SU-DHL-6 (cell line): ENCODE results near the gene MGME1.
"Not testable (repeated sequence)": the region's sequence is repeated elsewhere in the genome, so short reads cannot be mapped to it uniquely, and the experiment has no call there.

Source experiments
- H2AFZ ChIP-seq: fragments of 200-600 bp; sonication (generic); 2 replicates; pipeline ENCODE4 v1.6.1; 2014; ENCODE audit warnings: low read depth, mild to moderate bottlenecking, moderate library complexity, mixed read lengths, antibody characterized with exemption, low read length; ENCODE audit not compliant: severe bottlenecking
- H3F3A ChIP-seq: fragments of 200-600 bp; shearing (Covaris generic); 2 replicates; pipeline ENCODE4 v1.6.0; 2016; ENCODE audit warnings: antibody characterized with exemption, mild to moderate bottlenecking; ENCODE audit not compliant: insufficient read depth
- H3K27ac ChIP-seq: fragments of 200-600 bp; sonication (generic); 2 replicates; pipeline ENCODE4 v1.5.1; 2016; ENCODE audit warnings: low read depth, mild to moderate bottlenecking, low read length, moderate library complexity, mixed read lengths
- H3K27me3 ChIP-seq: fragments of 200-600 bp; sonication (generic), shearing (Covaris generic); 2 replicates; pipeline ENCODE4 v1.6.0; 2014; ENCODE audit warnings: mild to moderate bottlenecking, low read length
- H3K36me3 ChIP-seq: fragments of 200-600 bp; sonication (generic); 2 replicates; pipeline ENCODE4 v1.6.1; 2014; ENCODE audit warnings: mild to moderate bottlenecking, low read length, mixed read lengths
- H3K4me2 ChIP-seq: fragments of 300-600, 200-600 bp; shearing (Covaris generic), sonication (generic); 2 replicates; pipeline ENCODE4 v1.6.0; 2014; ENCODE audit warnings: low read length, low read depth, mild to moderate bottlenecking; ENCODE audit not compliant: poor library complexity, severe bottlenecking
- H3K4me3 ChIP-seq: fragments of 200-600 bp; sonication (generic); 2 replicates; pipeline ENCODE4 v1.5.1; 2014; ENCODE audit warnings: antibody characterized with exemption, low read length, mild to moderate bottlenecking, mixed read lengths; ENCODE audit not compliant: insufficient read depth, poor library complexity, severe bottlenecking
- H3K79me2 ChIP-seq: fragments of 200-600 bp; sonication (generic); 2 replicates; pipeline ENCODE4 v1.6.1; 2014; ENCODE audit warnings: mild to moderate bottlenecking, low read length, moderate library complexity; ENCODE audit not compliant: insufficient read depth
- H3K9ac ChIP-seq: fragments of 200-600 bp; sonication (generic); 2 replicates; pipeline ENCODE4 v1.7.0; 2014; ENCODE audit warnings: mild to moderate bottlenecking, low read length
- H3K9me2 ChIP-seq: fragments of 200-600 bp; sonication (generic); replicated peaks from 2 replicates; pipeline ENCODE4 v1.6.1; 2014; ENCODE audit warnings: low read length; ENCODE audit not compliant: insufficient read depth
- H3K9me3 ChIP-seq: fragments of 200-600 bp; sonication (generic); 2 replicates; pipeline ENCODE4 v1.6.1; 2014; ENCODE audit warnings: low read length, mixed read lengths; ENCODE audit not compliant: insufficient read depth
- H4K20me1 ChIP-seq: fragments of 200-600 bp; sonication (generic); 2 replicates; pipeline ENCODE4 v1.6.1; 2014; ENCODE audit warnings: low read depth, mild to moderate bottlenecking, antibody characterized with exemption, low read length, moderate library complexity, mixed read lengths
- EZH2phosphoT487 ChIP-seq: fragments of 200-600 bp; sonication (generic), shearing (Covaris generic); conservative IDR thresholded peaks from 2 replicates; pipeline ENCODE4 v1.6.1; 2018; ENCODE audit warnings: mild to moderate bottlenecking, antibody characterized with exemption, low read length, moderate library complexity, mixed read lengths
- TF ChIP-seq, protein P1 (sequence below): fragments of 200-600 bp; sonication (generic); IDR thresholded peaks from one replicate; pipeline ENCODE4 v1.5.1; 2017; ENCODE audit warnings: antibody characterized with exemption, mild to moderate bottlenecking, low read length, moderate library complexity; ENCODE audit not compliant: insufficient read depth, poor library complexity, severe bottlenecking

MGME1 gene

DNA sequence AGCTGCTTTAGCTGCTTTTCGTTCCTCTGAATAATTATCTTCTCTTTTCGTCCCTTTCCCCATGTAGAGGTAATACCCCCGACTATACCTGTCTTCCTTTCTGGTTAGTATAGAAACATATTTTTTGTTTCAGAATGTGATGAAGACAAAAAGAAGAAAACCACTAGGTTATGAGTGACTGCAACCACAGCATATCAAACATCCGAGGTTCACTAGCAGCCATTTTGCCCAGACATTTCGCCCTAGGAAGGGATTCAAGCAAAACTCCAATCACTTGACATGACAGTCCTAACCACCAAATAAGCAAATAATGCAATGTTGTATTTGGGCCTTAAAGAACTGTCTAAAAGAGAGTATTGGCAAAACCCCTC, 9.6 kb upstream of the MGME1 start:
- peak overlapping the region; percentile 42 for H3K4me2 ChIP-seq
- peaks cover 40% of the 10 kb centered on the region for H3K36me3 ChIP-seq
- H3K9ac ChIP-seq: peak overlapping the region; percentile 3; the same call in 1 of the 2 replicates
- no peaks in the 10 kb centered on the region for H3K9me3 ChIP-seq
- TF ChIP-seq EZH2phosphoT487: no peak
- TF ChIP-seq, protein P1, sequence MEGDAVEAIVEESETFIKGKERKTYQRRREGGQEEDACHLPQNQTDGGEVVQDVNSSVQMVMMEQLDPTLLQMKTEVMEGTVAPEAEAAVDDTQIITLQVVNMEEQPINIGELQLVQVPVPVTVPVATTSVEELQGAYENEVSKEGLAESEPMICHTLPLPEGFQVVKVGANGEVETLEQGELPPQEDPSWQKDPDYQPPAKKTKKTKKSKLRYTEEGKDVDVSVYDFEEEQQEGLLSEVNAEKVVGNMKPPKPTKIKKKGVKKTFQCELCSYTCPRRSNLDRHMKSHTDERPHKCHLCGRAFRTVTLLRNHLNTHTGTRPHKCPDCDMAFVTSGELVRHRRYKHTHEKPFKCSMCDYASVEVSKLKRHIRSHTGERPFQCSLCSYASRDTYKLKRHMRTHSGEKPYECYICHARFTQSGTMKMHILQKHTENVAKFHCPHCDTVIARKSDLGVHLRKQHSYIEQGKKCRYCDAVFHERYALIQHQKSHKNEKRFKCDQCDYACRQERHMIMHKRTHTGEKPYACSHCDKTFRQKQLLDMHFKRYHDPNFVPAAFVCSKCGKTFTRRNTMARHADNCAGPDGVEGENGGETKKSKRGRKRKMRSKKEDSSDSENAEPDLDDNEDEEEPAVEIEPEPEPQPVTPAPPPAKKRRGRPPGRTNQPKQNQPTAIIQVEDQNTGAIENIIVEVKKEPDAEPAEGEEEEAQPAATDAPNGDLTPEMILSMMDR: no peak
- peaks cover 85% of the 10 kb centered on the region for H4K20me1 ChIP-seq
- H3K27me3 ChIP-seq: no peaks in the 10 kb centered on the region
- H3K79me2 ChIP-seq: peaks cover 100% of the 10 kb centered on the region
- H3K9me2 ChIP-seq: no peaks in the 10 kb centered on the region
- no peak overlapping the region for H3K4me3 ChIP-seq
- peaks cover 73% of the 10 kb centered on the region for H3F3A ChIP-seq
- H3K27ac ChIP-seq: peak overlapping the region; percentile 17
- no peak overlapping the region for H2AFZ ChIP-seq

DNA sequence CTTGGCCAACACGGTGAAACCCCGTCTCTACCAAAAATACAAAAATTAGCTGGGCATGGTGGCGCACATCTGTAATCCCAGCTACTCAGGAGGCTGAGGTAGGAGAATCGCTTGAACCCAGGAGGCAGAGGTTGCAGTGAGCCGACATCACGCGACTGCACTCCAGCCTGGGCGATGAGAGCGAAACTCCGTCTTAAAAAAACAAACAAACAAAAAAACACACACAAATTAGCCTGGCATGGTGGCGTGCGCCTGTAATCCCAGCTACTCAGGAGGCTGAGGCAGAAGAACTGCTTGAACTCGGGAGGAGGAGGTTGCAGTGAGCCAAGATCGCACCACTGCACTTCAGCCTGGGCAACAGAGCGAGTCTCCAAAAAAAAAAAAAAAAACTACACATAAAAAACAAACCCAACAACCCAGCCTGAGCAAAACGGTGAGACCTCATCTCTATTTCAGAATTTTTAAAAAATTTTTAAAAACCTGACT, 8.4 kb upstream of the MGME1 start:
- H2AFZ ChIP-seq, H3K9me3 ChIP-seq, H3K9me2 ChIP-seq, H3K27me3 ChIP-seq, H3K9ac ChIP-seq, H3K4me3 ChIP-seq: not testable (repeated sequence)
- Histone ChIP-seq H4K20me1 (peaks cover 85% of the 10 kb centered on the region), H3F3A (peaks cover 71% of the 10 kb centered on the region), H3K36me3 (peaks cover 28% of the 10 kb centered on the region), H3K27ac (peak overlapping the region; percentile 55), H3K4me2 (peak overlapping the region; percentile 80), H3K79me2 (peaks cover 100% of the 10 kb centered on the region)

GRCh38 chr20:17960927-17961586, 7.8 kb upstream of the MGME1 start:
- Histone ChIP-seq H4K20me1 (peaks cover 82% of the 10 kb centered on the region), H3K27ac (peak overlapping the region; percentile 55), H3K27me3 (no peaks in the 10 kb centered on the region), H2AFZ (no peak overlapping the region), H3K4me2 (peak overlapping the region; percentile 80), H3K9me2 (no peaks in the 10 kb centered on the region), H3K79me2 (peaks cover 100% of the 10 kb centered on the region), H3K9me3 (no peaks in the 10 kb centered on the region), H3K4me3 (peak overlapping the region; percentile 9), H3K9ac (peak overlapping the region; percentile 29), H3K36me3 (peaks cover 22% of the 10 kb centered on the region), H3F3A (peaks cover 65% of the 10 kb centered on the region)
- no peak for TF ChIP-seq EZH2phosphoT487
- TF ChIP-seq, protein P1: no peak

DNA sequence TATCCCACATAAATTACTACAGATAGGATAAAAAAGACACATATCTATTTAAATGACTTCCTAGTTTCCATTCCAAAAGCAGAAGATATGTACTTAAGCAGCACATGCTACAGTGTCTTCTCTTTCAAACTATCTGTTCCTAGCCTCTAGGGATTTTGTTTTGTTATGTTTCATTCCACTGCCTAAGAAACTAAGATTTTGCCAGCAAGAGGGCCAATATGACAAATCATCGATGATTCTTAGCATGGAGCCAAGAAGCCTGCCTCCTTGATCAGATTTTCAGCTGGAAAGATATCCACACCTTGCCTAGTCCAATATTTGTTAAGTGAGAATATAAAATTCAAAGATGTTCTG, 7.3 kb upstream of the MGME1 start:
- H3F3A ChIP-seq: peaks cover 63% of the 10 kb centered on the region
- TF ChIP-seq EZH2phosphoT487: no peak
- TF ChIP-seq, protein P1: no peak
- no peaks in the 10 kb centered on the region for H3K9me3 ChIP-seq
- peaks cover 81% of the 10 kb centered on the region for H4K20me1 ChIP-seq
- H3K4me3 ChIP-seq: no peak overlapping the region
- H2AFZ ChIP-seq: no peak overlapping the region
- H3K9me2 ChIP-seq: no peaks in the 10 kb centered on the region
- H3K36me3 ChIP-seq: peaks cover 22% of the 10 kb centered on the region
- H3K4me2 ChIP-seq: peak overlapping the region; percentile 80
- peaks cover 100% of the 10 kb centered on the region for H3K79me2 ChIP-seq
- peak overlapping the region; percentile 29; the same call in 1 of the 2 replicates for H3K9ac ChIP-seq
- H3K27me3 ChIP-seq: no peaks in the 10 kb centered on the region
- H3K27ac ChIP-seq: peak overlapping the region; percentile 55
